ENCODE data around the gene TBC1D22A. TPM values are rescaled to one million over a fixed set of nuclear protein-coding genes. Genes with fewer than 3 reads are reported as not detected.

The TBC1D22A gene
- total RNA-seq, 1 experiment from 2014 or later, result 32.6 TPM

DNA sequence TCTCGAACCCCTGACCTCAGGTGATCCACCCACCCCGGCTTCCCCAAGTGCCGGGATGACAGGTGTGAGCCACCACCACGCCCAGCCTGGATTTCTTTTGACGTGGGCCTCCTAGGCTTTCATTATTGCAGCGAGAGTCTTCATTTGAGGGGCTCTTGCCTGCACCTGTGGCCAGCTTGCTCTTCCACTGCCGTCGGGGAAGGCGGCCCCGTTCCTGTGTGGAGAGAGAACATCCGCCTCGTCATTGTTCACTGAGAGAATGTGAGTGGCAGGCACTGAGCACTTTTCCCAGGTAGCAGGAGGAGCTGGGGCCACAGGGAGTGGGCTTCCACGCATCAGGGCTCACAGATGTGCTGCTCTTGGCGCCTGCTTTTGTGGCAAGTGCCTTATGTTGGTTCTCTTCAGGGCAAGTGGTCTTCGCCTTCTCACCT lies 365.0 kb downstream of the TBC1D22A start:
- intact Hi-C loops (cut with micrococcal nuclease; ENCODE audit: unreplicated experiment), result no loop called here
- Mint-ChIP-seq H3K27me3 (ENCODE audit: insufficient read depth, unreplicated experiment) (no peaks in the 10 kb centered on the region), H3K4me3 (ENCODE audit: unreplicated experiment) (no peak overlapping the region), H3K27ac (ENCODE audit: unreplicated experiment) (no peak overlapping the region), H3K4me1 (ENCODE audit: low read depth, unreplicated experiment) (peaks cover 19% of the 10 kb centered on the region), H3K9me3 (ENCODE audit: unreplicated experiment) (no peaks in the 10 kb centered on the region), H3K36me3 (ENCODE audit: insufficient read depth, unreplicated experiment) (peaks cover 32% of the 10 kb centered on the region)
- Histone ChIP-seq H3K4me3 (ENCODE audit: low read depth, low read length) (no peak overlapping the region), H3K36me3 (ENCODE audit: control insufficient read depth, insufficient read depth, low read length) (no peaks in the 10 kb centered on the region), H3K9me3 (no peaks in the 10 kb centered on the region), H3K27me3 (replicated peaks; ENCODE audit: control insufficient read depth, insufficient read depth, low read length) (no peaks in the 10 kb centered on the region), H3K4me1 (peaks cover 13% of the 10 kb centered on the region)
- BruUV-seq (replicated peaks), result no TSS peak
- no peak for TF ChIP-seq CTCF (IDR thresholded peaks at IDR 0.05; ENCODE audit: insufficient read depth in 1 of 2, low read depth in 1 of 2, low read length in 1 of 2, severe bottlenecking in 1 of 2, unreplicated experiment in 1 of 2)
- POLR2A ChIA-PET, result no interaction called here
- CTCF ChIA-PET, result no interaction called here
- no peak for DNase-seq

GRCh38 chr22:47128216-47128615 lies 365.8 kb downstream of the TBC1D22A start:
- ChIA-PET CTCF (no interaction called here), POLR2A (no interaction called here)
- Mint-ChIP-seq H3K27ac (ENCODE audit: unreplicated experiment) (no peak overlapping the region), H3K4me3 (ENCODE audit: unreplicated experiment) (no peak overlapping the region), H3K9me3 (ENCODE audit: unreplicated experiment) (no peaks in the 10 kb centered on the region), H3K4me1 (ENCODE audit: low read depth, unreplicated experiment) (peaks cover 19% of the 10 kb centered on the region), H3K27me3 (ENCODE audit: insufficient read depth, unreplicated experiment) (no peaks in the 10 kb centered on the region), H3K36me3 (ENCODE audit: insufficient read depth, unreplicated experiment) (peaks cover 31% of the 10 kb centered on the region)
- no peak for DNase-seq
- Histone ChIP-seq H3K4me3 (ENCODE audit: low read depth, low read length) (no peak overlapping the region), H3K27me3 (replicated peaks; ENCODE audit: control insufficient read depth, insufficient read depth, low read length) (no peaks in the 10 kb centered on the region), H3K9me3 (no peaks in the 10 kb centered on the region), H3K4me1 (peaks cover 9% of the 10 kb centered on the region), H3K36me3 (ENCODE audit: control insufficient read depth, insufficient read depth, low read length) (no peaks in the 10 kb centered on the region)
- intact Hi-C loops (cut with micrococcal nuclease; ENCODE audit: unreplicated experiment), result no loop called here
- BruUV-seq (replicated peaks), result no TSS peak
- no peak for TF ChIP-seq CTCF (IDR thresholded peaks at IDR 0.05; ENCODE audit: insufficient read depth in 1 of 2, low read depth in 1 of 2, low read length in 1 of 2, severe bottlenecking in 1 of 2, unreplicated experiment in 1 of 2)

DNA sequence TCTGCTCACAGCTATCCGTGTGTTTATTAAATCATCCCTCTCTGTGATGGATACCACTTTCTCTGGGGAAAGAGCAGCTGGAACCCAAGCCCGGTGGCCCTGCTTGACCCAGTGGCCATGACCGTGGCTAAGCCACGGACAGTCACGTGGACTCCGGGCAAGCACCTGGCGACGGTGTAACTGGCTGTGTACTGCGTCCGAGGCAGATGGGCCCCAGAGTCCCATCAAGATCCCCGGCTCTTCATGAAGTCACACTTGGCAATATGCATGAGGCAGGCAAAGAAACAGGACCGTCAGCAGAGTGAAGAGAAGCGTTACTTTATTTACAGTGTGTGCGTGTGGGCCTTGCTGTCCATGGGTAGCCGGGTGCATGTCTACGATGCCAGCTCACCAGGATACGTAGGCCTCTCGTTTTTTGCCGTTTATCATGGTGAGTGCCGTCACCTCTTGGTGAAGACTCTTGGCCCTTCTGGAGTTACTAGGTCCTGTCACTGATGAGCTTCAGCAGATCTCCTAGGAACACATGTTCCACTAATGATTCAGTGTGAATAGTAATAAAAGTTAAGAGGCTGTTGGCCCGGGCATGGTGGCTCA lies 366.3 kb downstream of the TBC1D22A start:
- ChIA-PET CTCF (no interaction called here), POLR2A (no interaction called here)
- Mint-ChIP-seq H3K36me3 (ENCODE audit: insufficient read depth, unreplicated experiment) (peaks cover 26% of the 10 kb centered on the region), H3K4me3 (ENCODE audit: unreplicated experiment) (no peak overlapping the region), H3K4me1 (ENCODE audit: low read depth, unreplicated experiment) (peaks cover 15% of the 10 kb centered on the region), H3K9me3 (ENCODE audit: unreplicated experiment) (no peaks in the 10 kb centered on the region), H3K27me3 (ENCODE audit: insufficient read depth, unreplicated experiment) (no peaks in the 10 kb centered on the region), H3K27ac (ENCODE audit: unreplicated experiment) (no peak overlapping the region)
- Histone ChIP-seq H3K9me3 (no peaks in the 10 kb centered on the region), H3K36me3 (ENCODE audit: control insufficient read depth, insufficient read depth, low read length) (no peaks in the 10 kb centered on the region), H3K4me1 (peaks cover 9% of the 10 kb centered on the region), H3K27me3 (replicated peaks; ENCODE audit: control insufficient read depth, insufficient read depth, low read length) (no peaks in the 10 kb centered on the region), H3K4me3 (ENCODE audit: low read depth, low read length) (no peak overlapping the region)
- intact Hi-C loops (cut with micrococcal nuclease; ENCODE audit: unreplicated experiment), result no loop called here
- no peak for DNase-seq
- BruUV-seq (replicated peaks), result no TSS peak
- no peak for TF ChIP-seq CTCF (IDR thresholded peaks at IDR 0.05; ENCODE audit: insufficient read depth in 1 of 2, low read depth in 1 of 2, low read length in 1 of 2, severe bottlenecking in 1 of 2, unreplicated experiment in 1 of 2)
